GM13977 (cell line): ENCODE data around the gene MSMB.
"Not testable (repeated sequence)": the region's sequence is repeated elsewhere in the genome, so short reads cannot be mapped to it uniquely, and the experiment has no call there.

Source experiments
- DNase-seq: peaks from one replicate; pipeline ENCODE4 v3.0.0; 2012; ENCODE audit warnings: low spot score
- in situ Hi-C: fragments of 300-500 bp; cut with MboI; formaldehyde crosslinking; loops from one replicate; pipeline ENCODE4 v1.12.0; 2022; ENCODE audit warnings: low sequenced_read_pairs, low pct_unique_long_range_greater_than_20kb, mixed read lengths, inconsistent platforms; ENCODE audit not compliant: unreplicated experiment
- TF ChIP-seq, protein P1 (sequence below): IDR thresholded peaks from 2 replicates; pipeline ENCODE4 v1.5.1; 2012; ENCODE audit warnings: mild to moderate bottlenecking, control low read depth; ENCODE audit not compliant: insufficient read depth; ENCODE audit errors: extremely low read depth, missing control alignments

MSMB gene

DNA sequence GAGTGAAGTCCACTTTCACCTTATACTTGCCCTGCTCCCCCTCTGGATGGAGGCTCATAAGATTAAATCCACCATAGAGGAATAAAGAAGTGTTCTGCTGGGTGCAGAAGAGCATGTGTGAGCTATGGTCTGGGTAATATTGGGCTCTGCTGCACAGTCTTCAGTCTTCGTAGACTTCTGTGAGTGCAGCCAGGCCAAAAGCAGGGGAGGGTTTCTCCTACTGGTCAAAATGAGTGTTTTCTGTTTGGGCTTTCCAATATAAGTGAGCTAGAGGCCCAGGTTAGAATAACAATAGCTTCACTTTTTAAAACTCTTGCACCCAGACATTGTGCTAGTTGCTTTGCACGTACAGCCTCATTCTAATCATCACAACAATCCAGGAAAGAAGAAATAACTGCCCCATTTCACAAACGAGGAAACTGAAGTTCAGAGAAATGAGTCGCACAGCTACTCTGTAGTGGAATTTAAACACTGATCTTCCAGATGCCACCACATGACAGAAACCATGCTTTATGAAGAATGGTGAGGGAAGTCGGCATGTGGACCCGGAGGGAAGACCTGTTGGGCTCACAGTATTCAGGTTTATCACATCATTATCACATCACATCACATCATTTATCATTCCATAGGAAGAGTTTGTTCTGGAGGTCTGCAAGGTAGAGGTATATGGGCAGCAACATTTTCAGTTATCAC lies 23.8 kb upstream of the MSMB start:
- in situ Hi-C loops = no loop called here
- TF ChIP-seq, protein P1, sequence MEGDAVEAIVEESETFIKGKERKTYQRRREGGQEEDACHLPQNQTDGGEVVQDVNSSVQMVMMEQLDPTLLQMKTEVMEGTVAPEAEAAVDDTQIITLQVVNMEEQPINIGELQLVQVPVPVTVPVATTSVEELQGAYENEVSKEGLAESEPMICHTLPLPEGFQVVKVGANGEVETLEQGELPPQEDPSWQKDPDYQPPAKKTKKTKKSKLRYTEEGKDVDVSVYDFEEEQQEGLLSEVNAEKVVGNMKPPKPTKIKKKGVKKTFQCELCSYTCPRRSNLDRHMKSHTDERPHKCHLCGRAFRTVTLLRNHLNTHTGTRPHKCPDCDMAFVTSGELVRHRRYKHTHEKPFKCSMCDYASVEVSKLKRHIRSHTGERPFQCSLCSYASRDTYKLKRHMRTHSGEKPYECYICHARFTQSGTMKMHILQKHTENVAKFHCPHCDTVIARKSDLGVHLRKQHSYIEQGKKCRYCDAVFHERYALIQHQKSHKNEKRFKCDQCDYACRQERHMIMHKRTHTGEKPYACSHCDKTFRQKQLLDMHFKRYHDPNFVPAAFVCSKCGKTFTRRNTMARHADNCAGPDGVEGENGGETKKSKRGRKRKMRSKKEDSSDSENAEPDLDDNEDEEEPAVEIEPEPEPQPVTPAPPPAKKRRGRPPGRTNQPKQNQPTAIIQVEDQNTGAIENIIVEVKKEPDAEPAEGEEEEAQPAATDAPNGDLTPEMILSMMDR = no peak
- DNase-seq = no peak

- no peak for DNase-seq
- TF ChIP-seq, protein P1 = no peak
- in situ Hi-C loops = no loop called here
These were observed 22.8 kb upstream of the MSMB start for GRCh38 chr10:46068905-46069304.

DNA sequence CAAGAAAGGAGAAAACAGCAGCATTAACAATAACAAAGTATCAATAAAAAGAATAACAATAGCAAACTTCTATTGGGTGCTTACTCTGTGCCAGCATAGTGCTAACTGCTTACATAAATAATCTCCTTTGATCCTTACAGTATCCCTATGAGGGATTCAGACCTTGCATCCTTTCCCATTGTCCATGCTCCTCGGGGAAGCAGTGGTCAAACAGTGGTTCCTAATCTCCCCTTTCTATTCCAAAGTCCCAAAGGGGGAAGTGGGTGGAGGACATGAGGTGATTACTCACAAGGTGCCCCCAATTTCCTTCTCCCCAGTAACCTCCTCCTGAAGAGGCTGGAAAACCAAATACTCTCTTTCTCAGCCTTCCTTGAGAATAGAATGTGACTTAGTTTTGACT lies 22.0 kb upstream of the MSMB start:
- in situ Hi-C loops = no loop called here
- TF ChIP-seq, protein P1 = no peak
- no peak for DNase-seq

GRCh38 chr10:46064269-46064817 lies 18.3 kb upstream of the MSMB start:
- no peak for DNase-seq
- in situ Hi-C loops = no loop called here
- TF ChIP-seq, protein P1 = no peak

GRCh38 chr10:46062723-46063428 lies 16.8 kb upstream of the MSMB start:
- TF ChIP-seq, protein P1 = no peak
- DNase-seq = no peak
- in situ Hi-C loops = no loop called here

DNA sequence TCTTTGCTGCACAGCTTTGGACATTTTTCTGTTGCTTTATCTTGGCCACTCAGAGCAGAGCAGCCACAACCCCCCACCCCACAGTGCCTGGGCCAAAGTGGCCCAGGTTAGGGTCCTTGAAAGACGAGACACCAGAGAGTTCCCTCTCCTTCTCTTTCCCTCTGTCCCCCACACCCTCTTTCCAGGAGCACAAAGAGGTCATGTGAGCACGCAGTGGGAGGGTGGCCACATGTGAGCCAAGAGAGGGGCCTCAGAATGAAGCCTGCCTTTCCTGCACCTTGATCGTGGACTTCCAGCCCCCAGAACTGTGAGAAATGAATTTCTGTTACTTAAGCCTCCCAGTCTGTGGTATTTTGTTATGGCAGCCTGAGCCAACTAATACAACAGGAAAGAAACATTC lies 14.6 kb upstream of the MSMB start:
- no peak for DNase-seq
- in situ Hi-C loops = no loop called here
- TF ChIP-seq, protein P1 = no peak

DNA sequence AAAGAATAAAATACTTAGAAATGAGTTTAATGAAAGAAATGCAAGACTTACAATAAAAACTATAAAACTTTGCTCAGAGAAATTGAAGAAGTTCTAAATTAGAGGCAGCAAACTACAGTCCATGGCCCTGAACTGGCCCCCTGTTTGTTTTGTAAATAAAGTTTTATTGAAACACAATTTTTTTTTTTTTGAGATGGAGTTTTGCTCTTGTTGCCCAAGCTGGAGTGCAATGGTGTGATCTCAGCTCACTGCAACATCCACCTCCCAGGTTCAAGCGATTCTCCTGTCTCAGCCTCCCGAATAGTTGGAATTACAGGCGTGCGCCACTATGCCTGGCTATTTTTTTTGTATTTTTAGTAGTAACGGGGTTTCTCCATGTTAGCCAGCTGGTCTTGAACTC lies 11.9 kb upstream of the MSMB start:
- in situ Hi-C loops, DNase-seq: not testable (repeated sequence)
